T-helper 1 cell treated with Interleukin-12 subunit alpha and Interleukin-12 subunit beta and Interleukin-4 antibody, amounts not matched to agents 30 μg/mL and 1 μg/mL, for 36 hours (primary cell): Measurements from ENCODE around the gene ASB5.
"Not testable (repeated sequence)": the region's sequence is repeated elsewhere in the genome, so short reads cannot be mapped to it uniquely, and the experiment has no call there.

ENCODE experiments used
- H3K27ac Mint-ChIP-seq: one replicate; pipeline ENCODE4 v1.8.0; 2021; ENCODE audit warnings: mild to moderate bottlenecking, mixed read lengths
- H3K27me3 Mint-ChIP-seq: one replicate; pipeline ENCODE4 v1.8.0; 2021; ENCODE audit warnings: low read depth, mixed read lengths
- H3K36me3 Mint-ChIP-seq: one replicate; pipeline ENCODE4 v1.8.0; 2021; ENCODE audit warnings: low read depth, mixed read lengths
- H3K4me1 Mint-ChIP-seq: one replicate; pipeline ENCODE4 v1.8.0; 2021; ENCODE audit warnings: low read depth, mixed read lengths
- H3K4me3 Mint-ChIP-seq: one replicate; pipeline ENCODE4 v1.8.0; 2021; ENCODE audit warnings: mild to moderate bottlenecking, moderate library complexity, mixed read lengths
- H3K9me3 Mint-ChIP-seq: one replicate; pipeline ENCODE4 v1.8.0; 2021; ENCODE audit warnings: mixed read lengths

ASB5 gene, protein sequence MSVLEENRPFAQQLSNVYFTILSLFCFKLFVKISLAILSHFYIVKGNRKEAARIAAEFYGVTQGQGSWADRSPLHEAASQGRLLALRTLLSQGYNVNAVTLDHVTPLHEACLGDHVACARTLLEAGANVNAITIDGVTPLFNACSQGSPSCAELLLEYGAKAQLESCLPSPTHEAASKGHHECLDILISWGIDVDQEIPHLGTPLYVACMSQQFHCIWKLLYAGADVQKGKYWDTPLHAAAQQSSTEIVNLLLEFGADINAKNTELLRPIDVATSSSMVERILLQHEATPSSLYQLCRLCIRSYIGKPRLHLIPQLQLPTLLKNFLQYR

DNA sequence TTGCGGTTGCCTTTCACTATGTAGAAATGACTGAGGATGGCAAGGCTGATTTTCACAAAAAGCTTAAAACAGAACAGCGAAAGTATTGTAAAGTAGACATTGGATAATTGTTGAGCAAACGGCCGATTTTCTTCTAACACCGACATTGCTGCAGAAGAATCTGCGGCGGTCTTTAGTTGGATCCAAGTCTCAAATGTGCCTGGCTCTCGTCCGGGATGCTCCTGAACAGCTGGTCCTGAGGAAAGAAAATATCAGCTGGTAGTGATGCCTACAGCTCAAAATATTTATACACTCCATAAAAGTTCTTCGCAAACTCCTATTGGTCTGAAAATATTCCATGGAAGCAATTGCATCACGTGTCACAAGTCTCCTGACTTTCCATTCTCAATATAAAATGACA lies at the start of gene ASB5:
Gene ASB5, minus strand, starts transcription at position 260 of the 400 bp plus-strand sequence. Its CDS starts 114 bp downstream, at position 146.
- no peaks in the 10 kb centered on the region for H3K4me1 Mint-ChIP-seq
- H3K36me3 Mint-ChIP-seq: no peaks in the 10 kb centered on the region
- H3K4me3 Mint-ChIP-seq: no peak within 1 kb of the TSS
- H3K27ac Mint-ChIP-seq: no peak within 1 kb of the TSS
- H3K9me3 Mint-ChIP-seq: no peaks in the 10 kb centered on the region
- H3K27me3 Mint-ChIP-seq: no peaks in the 10 kb centered on the region

DNA sequence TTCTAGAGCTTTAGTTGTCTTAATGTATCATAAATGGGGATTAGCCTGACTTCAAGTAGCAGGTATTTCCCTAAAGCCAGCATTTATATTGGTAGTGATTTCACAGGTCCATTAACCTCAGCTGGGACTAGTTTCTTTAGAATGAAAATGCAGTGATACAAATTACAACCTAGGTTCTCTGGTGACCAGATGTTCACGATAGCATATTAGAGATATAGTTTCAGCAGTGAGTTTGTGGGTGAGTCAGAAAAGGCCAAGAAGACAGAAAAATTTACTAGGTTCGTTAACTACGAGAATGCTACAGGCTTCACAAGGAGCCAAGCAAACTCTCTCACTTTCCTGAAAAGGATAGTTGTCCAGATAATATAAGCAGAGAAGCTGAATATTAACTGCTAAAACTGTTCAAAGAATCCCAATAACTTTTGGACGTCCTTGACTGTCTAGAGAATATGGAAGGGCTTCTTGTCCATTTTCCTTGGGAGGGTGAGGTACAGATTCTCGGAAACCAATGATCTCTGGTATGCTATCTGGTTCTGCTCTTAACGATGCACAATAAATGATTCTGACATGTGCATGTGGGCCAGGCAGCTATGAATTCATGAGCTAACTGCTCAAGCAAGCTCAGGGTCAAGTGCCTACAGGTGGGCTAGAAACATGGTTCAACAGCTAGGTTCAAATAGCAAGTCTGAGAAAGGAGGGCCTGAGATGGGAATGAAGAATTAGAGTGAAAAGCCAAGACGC lies 44.7 kb upstream of the ASB5 start:
- Mint-ChIP-seq H3K4me1 (no peaks in the 10 kb centered on the region), H3K9me3 (no peaks in the 10 kb centered on the region), H3K36me3 (peaks cover 1% of the 10 kb centered on the region), H3K27ac (no peak overlapping the region), H3K27me3 (peaks cover 16% of the 10 kb centered on the region), H3K4me3 (no peak overlapping the region)

DNA sequence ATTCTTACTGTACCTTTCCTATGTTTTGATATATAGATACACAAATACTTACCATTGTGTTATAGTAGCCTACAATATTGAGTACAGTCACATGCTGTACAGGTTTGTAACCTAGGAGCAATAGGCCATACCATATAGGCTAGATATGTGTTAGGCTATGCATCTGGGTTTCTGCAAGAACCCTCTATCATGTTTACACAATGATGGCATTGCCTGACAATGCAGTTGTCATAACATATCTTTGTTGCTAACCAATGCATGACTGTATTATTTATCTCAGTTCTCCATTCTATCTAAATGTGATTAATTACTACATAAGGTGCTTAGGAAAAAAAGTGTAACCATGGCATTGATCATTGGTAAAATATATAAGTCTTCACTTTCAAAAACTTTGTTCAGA lies 40.8 kb upstream of the ASB5 start:
- H3K27ac Mint-ChIP-seq: no peak overlapping the region
- no peaks in the 10 kb centered on the region for H3K4me1 Mint-ChIP-seq
- H3K4me3 Mint-ChIP-seq: no peak overlapping the region
- no peaks in the 10 kb centered on the region for H3K9me3 Mint-ChIP-seq
- H3K27me3 Mint-ChIP-seq: peaks cover 25% of the 10 kb centered on the region
- H3K36me3 Mint-ChIP-seq: no peaks in the 10 kb centered on the region

DNA sequence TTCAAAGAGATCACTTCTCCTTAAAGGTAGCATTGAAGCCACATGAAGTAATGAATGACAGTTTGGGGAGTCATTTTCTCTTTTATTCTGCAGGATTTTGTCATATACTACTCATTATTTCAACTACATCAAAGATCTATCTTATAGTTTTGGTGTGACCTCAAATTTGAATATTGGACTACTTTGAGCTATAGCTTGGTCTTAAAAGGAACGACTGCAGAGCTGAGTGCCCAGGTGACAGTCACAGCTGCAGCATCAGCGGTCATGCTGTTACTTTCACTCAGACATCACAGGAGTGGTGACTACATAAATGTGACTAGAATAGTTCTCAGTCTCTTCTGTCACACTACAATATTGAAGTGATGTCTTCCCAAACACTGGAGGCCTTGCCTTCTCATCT lies 40.0 kb upstream of the ASB5 start:
- Mint-ChIP-seq H3K4me3 (no peak overlapping the region), H3K9me3 (no peaks in the 10 kb centered on the region), H3K27ac (no peak overlapping the region), H3K4me1 (no peaks in the 10 kb centered on the region), H3K36me3 (no peaks in the 10 kb centered on the region), H3K27me3 (peaks cover 28% of the 10 kb centered on the region)

DNA sequence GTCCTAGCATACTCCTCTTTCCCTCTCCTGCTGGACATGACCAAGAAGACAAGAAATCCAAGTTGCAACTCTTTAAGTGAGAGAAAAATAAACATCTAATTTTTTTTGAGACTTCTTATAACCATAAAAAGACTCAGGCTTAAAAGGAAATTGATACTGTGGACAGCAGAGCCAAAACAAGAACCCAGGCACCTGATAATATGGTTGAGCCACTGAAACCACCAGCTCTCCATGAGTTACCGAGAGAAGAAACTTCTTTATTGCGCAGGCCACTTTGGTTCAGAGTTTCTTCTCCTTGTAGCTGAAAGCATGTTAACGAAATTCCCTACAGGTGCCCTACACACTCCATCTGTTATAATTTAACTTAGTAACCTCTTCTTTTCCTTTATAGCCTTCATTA lies 39.4 kb upstream of the ASB5 start:
- H3K27ac Mint-ChIP-seq: no peak overlapping the region
- H3K4me1 Mint-ChIP-seq: no peaks in the 10 kb centered on the region
- H3K36me3 Mint-ChIP-seq: no peaks in the 10 kb centered on the region
- no peak overlapping the region for H3K4me3 Mint-ChIP-seq
- H3K27me3 Mint-ChIP-seq: peaks cover 28% of the 10 kb centered on the region
- H3K9me3 Mint-ChIP-seq: no peaks in the 10 kb centered on the region

DNA sequence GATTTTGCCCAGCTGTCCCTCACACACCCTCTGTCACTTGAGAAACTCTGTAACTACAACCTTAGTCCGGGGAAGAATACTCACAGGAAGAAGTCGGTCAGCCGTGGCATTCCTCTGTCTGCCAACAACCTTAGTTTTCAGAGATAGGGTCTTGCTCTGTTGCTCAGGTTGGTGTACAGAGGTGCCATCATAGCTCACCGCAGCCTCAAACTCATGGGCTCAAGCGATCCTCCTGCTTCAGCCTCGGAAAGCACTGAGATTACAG lies 38.6 kb upstream of the ASB5 start:
- Mint-ChIP-seq H3K36me3 (no peaks in the 10 kb centered on the region), H3K27ac (no peak overlapping the region), H3K4me3 (no peak overlapping the region), H3K9me3 (no peaks in the 10 kb centered on the region), H3K4me1 (no peaks in the 10 kb centered on the region), H3K27me3 (peaks cover 28% of the 10 kb centered on the region)

DNA sequence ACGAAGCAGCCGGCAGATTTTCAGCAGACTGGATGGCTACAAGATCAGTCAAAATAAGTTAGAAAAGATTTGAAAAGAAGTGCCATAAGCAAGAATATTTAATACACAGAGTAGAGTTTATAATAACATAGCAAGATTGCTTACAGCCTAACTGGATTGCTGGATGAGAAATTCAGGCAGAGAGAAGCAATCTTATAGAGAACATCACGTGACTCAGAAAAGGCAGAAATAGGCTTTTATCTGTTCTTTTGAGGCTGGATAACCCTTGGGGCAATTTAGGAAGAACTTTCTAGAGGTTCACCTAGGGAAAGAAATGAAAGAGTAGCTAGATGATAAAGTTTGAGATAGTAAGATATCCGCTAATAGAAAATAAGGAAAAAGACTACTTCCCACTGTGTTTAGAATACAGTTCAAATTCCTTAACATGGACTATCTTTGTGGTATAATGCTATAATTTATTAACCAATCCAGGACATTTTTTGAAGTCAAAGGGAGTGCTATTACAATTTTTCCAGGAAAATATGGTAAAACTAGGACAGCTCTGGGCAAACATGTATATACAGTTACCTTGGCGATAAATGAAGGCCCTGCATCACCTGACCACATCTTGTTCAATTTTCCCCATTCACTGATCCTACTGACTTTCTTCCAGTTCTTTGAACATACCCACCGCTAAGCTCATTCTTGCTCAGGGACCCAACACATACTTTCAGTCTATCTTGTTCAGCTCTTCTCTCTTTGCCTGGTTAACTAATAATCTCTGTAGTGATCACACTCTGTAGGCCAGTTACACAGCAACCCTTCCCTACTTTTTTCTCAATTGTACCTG lies 38.0 kb upstream of the ASB5 start:
- peaks cover 24% of the 10 kb centered on the region for H3K27me3 Mint-ChIP-seq
- no peak overlapping the region for H3K4me3 Mint-ChIP-seq
- no peaks in the 10 kb centered on the region for H3K9me3 Mint-ChIP-seq
- no peaks in the 10 kb centered on the region for H3K36me3 Mint-ChIP-seq
- H3K27ac Mint-ChIP-seq: no peak overlapping the region
- H3K4me1 Mint-ChIP-seq: no peaks in the 10 kb centered on the region

DNA sequence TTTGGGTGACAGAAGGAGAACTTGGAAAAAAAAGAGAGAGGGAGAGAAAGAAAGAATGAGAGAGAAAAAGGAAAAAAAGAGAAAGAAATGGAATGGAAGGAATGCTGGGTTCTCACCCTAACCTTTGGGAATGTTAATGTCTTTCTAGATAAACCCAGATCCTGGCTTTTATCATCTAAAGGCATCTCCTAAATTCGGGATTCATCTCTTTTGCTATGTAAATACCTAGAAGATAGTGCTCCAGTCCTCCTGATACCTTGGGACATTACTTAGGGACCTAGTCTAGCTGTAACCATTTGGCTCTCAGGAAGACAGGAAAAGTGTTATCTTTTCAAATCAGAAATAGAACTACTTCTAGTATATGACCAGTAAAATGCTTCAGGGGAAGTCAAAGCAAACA lies 34.9 kb upstream of the ASB5 start:
- no peaks in the 10 kb centered on the region for H3K36me3 Mint-ChIP-seq
- no peak overlapping the region for H3K27ac Mint-ChIP-seq
- no peaks in the 10 kb centered on the region for H3K4me1 Mint-ChIP-seq
- H3K4me3 Mint-ChIP-seq: no peak overlapping the region
- H3K27me3 Mint-ChIP-seq: peaks cover 15% of the 10 kb centered on the region
- no peaks in the 10 kb centered on the region for H3K9me3 Mint-ChIP-seq

DNA sequence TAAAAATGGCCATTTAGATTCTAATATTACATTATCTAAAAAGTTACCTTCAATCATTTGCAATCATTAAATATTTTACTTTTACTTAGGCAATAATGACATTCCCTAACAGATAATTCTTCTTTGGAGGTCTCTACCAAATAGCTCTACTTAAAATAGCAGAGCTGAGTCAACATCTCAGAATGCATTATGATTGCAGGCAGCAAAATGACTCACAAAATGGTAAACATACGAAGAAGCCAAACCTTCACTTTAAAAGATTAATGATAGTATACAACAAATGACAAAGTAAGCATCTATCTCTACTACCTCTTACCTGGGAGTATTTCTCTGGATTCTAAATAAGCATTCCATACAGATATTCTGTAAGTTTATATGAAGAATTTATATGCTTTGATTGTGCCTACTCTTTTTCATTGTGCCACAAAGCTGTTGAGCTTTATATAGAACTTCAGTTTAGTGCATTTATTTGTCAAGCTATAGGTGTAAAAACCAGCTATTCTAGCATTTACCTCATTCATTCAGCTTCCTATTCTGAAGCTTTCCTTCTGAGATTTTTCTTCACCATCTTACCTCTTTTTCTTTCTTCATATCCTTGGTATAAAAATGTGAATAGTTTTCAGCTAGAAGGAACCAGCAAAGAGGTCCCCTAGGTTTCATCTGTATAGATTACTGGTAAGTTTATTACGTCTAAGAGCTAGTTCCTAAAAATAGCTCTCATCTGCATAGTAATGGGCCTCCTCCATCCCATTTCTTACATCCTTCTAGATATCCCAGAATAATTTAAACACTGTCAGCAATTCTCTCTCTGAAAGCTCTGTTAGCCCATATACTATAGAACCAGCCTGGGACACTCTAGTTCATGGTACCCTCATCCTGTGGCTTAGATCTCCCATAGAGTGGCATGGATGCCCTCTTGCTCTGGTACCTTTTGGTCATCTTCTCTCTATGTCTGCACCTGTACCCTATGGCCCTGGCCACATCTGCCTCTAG lies 33.6 kb upstream of the ASB5 start:
- Mint-ChIP-seq H3K4me3 (no peak overlapping the region), H3K9me3 (no peaks in the 10 kb centered on the region), H3K27ac (no peak overlapping the region), H3K27me3 (peaks cover 13% of the 10 kb centered on the region), H3K4me1 (no peaks in the 10 kb centered on the region), H3K36me3 (no peaks in the 10 kb centered on the region)

DNA sequence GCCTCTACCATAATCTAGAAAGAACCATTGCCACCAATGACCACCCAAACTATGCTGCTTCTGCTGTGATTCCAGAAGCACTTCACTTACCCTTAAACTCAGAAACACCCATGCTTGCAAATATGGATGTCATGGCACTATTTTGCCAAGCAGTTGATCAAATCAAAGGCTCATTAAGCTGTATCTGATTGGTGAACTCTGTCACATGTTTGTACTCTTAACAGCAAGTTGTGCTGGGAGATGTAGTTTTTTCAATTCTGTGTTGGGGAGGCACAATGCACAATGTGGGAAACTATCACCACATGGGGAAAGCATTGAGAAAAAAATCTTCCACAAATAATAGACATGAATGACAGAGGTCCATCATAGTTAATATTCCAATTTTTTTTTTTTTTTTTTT lies 31.5 kb upstream of the ASB5 start:
- H3K4me3 Mint-ChIP-seq: no peak overlapping the region

DNA sequence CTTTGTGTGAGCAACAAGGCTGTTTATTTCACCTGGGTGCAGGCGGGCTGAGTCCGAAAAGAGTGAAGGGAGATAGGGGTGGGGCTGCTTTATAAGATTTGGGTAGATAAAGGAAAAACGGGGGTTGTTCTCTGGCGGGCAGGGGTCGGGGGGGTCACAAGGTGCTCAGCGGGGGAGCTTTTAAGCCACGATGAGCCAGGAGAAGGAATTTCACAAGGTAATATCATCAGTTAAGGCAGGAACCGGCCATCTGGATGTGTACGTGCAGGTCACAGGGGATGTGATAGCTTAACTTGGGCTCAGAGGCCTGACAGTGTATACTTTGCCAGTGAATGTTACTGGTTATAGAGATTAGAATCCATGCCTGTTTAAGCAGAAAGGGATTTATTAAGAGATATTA lies 31.0 kb upstream of the ASB5 start:
- no peaks in the 10 kb centered on the region for H3K4me1 Mint-ChIP-seq
- no peaks in the 10 kb centered on the region for H3K36me3 Mint-ChIP-seq
- no peak overlapping the region for H3K4me3 Mint-ChIP-seq
- H3K27ac Mint-ChIP-seq: no peak overlapping the region
- H3K9me3 Mint-ChIP-seq: no peaks in the 10 kb centered on the region
- peaks cover 5% of the 10 kb centered on the region for H3K27me3 Mint-ChIP-seq

More for the DNA sequence above, 31.5 kb upstream of the ASB5 start:
- Mint-ChIP-seq H3K4me1 (no peaks in the 10 kb centered on the region), H3K36me3 (no peaks in the 10 kb centered on the region), H3K9me3 (no peaks in the 10 kb centered on the region), H3K27ac (no peak overlapping the region), H3K27me3 (peaks cover 9% of the 10 kb centered on the region)

DNA sequence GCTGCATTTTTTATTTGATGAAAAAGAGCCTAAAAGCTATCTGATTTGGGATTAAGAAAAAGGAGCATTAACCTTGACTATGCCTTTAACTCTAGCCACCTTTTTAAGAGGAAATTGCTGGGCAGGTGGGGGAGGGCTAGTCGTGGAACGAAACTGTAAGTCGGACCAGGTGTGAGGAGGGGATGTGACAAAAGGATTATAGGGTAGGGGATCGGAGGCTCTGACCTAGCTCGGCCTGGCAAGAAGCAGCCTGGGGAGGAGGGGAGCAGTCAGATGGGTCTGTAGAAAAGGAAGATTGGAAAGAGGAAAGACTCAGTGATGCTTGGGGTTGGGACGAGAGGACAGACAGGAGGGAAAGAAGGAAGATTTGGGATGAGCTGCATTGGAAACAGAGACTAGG lies 29.6 kb upstream of the ASB5 start:
- no peak overlapping the region for H3K4me3 Mint-ChIP-seq
- no peaks in the 10 kb centered on the region for H3K36me3 Mint-ChIP-seq
- H3K4me1 Mint-ChIP-seq: no peaks in the 10 kb centered on the region
- H3K27ac Mint-ChIP-seq: no peak overlapping the region
- no peaks in the 10 kb centered on the region for H3K9me3 Mint-ChIP-seq
- no peaks in the 10 kb centered on the region for H3K27me3 Mint-ChIP-seq

DNA sequence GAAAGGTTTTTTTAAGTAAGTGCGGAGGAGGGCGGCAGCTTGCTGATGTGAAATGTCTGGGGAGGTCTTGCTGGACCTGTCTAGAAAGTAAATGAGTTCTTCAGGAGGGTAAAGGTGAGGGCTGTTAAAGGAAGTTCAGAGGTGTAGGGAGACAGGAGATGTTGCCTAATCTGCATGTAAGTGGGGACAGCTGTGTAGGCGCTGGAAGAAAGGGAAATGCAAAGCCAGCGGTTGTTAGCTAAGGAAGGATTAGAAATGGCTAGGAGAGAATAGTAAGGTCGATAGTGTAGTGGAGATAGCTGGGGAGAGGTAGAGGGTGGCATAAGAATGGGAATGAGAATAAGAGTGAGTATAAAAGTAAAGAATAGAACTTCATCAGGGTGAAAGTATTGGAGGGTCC lies 26.9 kb upstream of the ASB5 start:
- H3K4me3 Mint-ChIP-seq, H3K27ac Mint-ChIP-seq, H3K4me1 Mint-ChIP-seq, H3K9me3 Mint-ChIP-seq, H3K27me3 Mint-ChIP-seq, H3K36me3 Mint-ChIP-seq: not testable (repeated sequence)

DNA sequence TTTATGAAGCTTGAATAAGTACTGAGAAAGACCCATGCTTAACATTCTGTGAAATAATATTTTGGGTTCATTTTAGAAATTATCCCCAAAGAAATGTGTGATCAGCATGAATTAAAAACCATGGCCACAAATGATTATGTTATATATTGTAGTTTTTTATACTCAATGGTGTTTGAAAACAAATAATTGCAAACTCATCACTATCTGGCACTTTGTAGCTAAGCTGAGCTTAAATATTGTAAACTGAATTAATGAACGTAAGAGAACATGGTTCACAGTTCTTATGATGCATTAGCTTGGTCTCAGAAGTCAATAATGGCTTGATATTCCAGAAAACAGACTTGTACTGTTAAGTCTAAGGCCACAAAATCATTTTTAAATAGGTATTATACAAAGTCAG lies 24.6 kb upstream of the ASB5 start:
- H3K27me3 Mint-ChIP-seq: peaks cover 4% of the 10 kb centered on the region
- H3K4me3 Mint-ChIP-seq: no peak overlapping the region
- no peak overlapping the region for H3K27ac Mint-ChIP-seq
- H3K36me3 Mint-ChIP-seq: no peaks in the 10 kb centered on the region
- H3K4me1 Mint-ChIP-seq: no peaks in the 10 kb centered on the region
- H3K9me3 Mint-ChIP-seq: no peaks in the 10 kb centered on the region
